Left renal pelvis (tissue), 4 donors: ENCODE measurements around the gene THAP2. TPM values are rescaled to one million over a fixed set of nuclear protein-coding genes. Genes with fewer than 3 reads are reported as not detected.

Experiments used
- DNase-seq, 4 donors: peaks; one replicate each; pipeline ENCODE4 v3.0.0-alpha.2; 2013; ENCODE audit warnings: low read depth in 4 of 4, low spot score in 3 of 4
- polyA plus RNA-seq, 4 donors: library from polyadenylated mRNA; unstranded; fragments of 120-200 nt; gene quantifications; one replicate each; pipeline ENCODE4 v1.2.1, GENCODE V29; 2013; ENCODE audit not compliant: insufficient read length in 4 of 4

Gene THAP2
- 10 to 100 TPM; 10.5 to 19.0 (median 16.7) TPM for polyA plus RNA-seq

GRCh38 chr12:71663561-71664410 lies at the start of gene THAP2, which contains the start of gene ZFC3H1:
TSS of gene THAP2 (plus strand) at chr12:71664301. CDS start at chr12:71664510, 209 bp downstream.
TSS of gene ZFC3H1 (minus strand) at chr12:71663848. CDS start at chr12:71663610, 238 bp downstream.
- DNase-seq: peak; percentile 97 to 99 (median 98)

- DNase-seq: no peak
Observed at GRCh38 chr12:71621938-71622337, 42.2 kb upstream of the THAP2 start.

GRCh38 chr12:71625476-71625875 lies 38.6 kb upstream of the THAP2 start:
- no peak for DNase-seq

GRCh38 chr12:71626098-71626497 lies 38.0 kb upstream of the THAP2 start:
- no peak for DNase-seq

- DNase-seq: no peak
Observed at GRCh38 chr12:71626768-71627167, 37.3 kb upstream of the THAP2 start.

- no peak for DNase-seq
Observed at GRCh38 chr12:71627438-71628002, 36.6 kb upstream of the THAP2 start.

- peak; percentile 20 to 37 (median 32) for DNase-seq
Observed at GRCh38 chr12:71636704-71637115, 27.4 kb upstream of the THAP2 start.

- no peak for DNase-seq
Observed at GRCh38 chr12:71638499-71638898, 25.6 kb upstream of the THAP2 start.

- no peak for DNase-seq
Observed at GRCh38 chr12:71639341-71639760, 24.8 kb upstream of the THAP2 start.

GRCh38 chr12:71640316-71640715 lies 23.8 kb upstream of the THAP2 start:
- DNase-seq: no peak

- no peak for DNase-seq
Observed at GRCh38 chr12:71641390-71641789, 22.7 kb upstream of the THAP2 start.

GRCh38 chr12:71642264-71642663 lies 21.8 kb upstream of the THAP2 start:
- DNase-seq: no peak

GRCh38 chr12:71645268-71645667 lies 18.8 kb upstream of the THAP2 start:
- DNase-seq: no peak

- DNase-seq: no peak
Observed at GRCh38 chr12:71646512-71646911, 17.6 kb upstream of the THAP2 start.

GRCh38 chr12:71648537-71648936 lies 15.6 kb upstream of the THAP2 start:
- DNase-seq: no peak

- no peak for DNase-seq
Observed at GRCh38 chr12:71649401-71649800, 14.7 kb upstream of the THAP2 start.

GRCh38 chr12:71652656-71653055 lies 11.4 kb upstream of the THAP2 start:
- no peak for DNase-seq

GRCh38 chr12:71653137-71653536 lies 11.0 kb upstream of the THAP2 start:
- no peak for DNase-seq

- DNase-seq: no peak
Observed at GRCh38 chr12:71654200-71654599, 9.9 kb upstream of the THAP2 start.

- DNase-seq: no peak
Observed at GRCh38 chr12:71655495-71655894, 8.6 kb upstream of the THAP2 start.

- DNase-seq: no peak
Observed at GRCh38 chr12:71655907-71656306, 8.2 kb upstream of the THAP2 start.

GRCh38 chr12:71656740-71657139 lies 7.4 kb upstream of the THAP2 start:
- no peak for DNase-seq
